ENCODE data around the gene RIBC2. TPM values are rescaled to one million over a fixed set of nuclear protein-coding genes. Genes with fewer than 3 reads are reported as not detected.

Gene RIBC2
- polyA plus RNA-seq, 2 of the 4 experiments (the other 2 are of a cell fraction): 3.0 to 3.8 TPM

GRCh38 chr22:45413368-45414211 is at the start of gene RIBC2, which contains the start of gene SMC1B (continued):
- TF ChIP-seq FOSL2 (IDR thresholded peaks at IDR 0.05): no peak
- no peak for TF ChIP-seq FOSL2 (CRISPR knock-in tag; IDR thresholded peaks at IDR 0.05)
- peak; percentile 72; the same call in 1 of the 2 replicates for TF ChIP-seq GATA3 (IDR thresholded peaks at IDR 0.05; ENCODE audit: borderline replicate concordance)
- no peak for TF ChIP-seq RCOR1 (IDR thresholded peaks at IDR 0.05; ENCODE audit: low read depth, low read length)
- peak; percentile 37; the same call in 1 of the 2 replicates for TF ChIP-seq NPAS2 (CRISPR knock-in tag; IDR thresholded peaks at IDR 0.05; ENCODE audit: borderline replicate concordance)
- TF ChIP-seq SMC3 (IDR thresholded peaks at IDR 0.05): no peak
- TF ChIP-seq HEYL (CRISPR knock-in tag; IDR thresholded peaks at IDR 0.05): 0 out of 2 replicates have a peak, but pooled peaks have one; percentile 52
- no peak for TF ChIP-seq MYC (IDR thresholded peaks at IDR 0.05; ENCODE audit: borderline replicate concordance, low read length)
- no peak for TF ChIP-seq EHMT2 (IDR thresholded peaks at IDR 0.05; ENCODE audit: low read depth)
- TF ChIP-seq, protein P1, sequence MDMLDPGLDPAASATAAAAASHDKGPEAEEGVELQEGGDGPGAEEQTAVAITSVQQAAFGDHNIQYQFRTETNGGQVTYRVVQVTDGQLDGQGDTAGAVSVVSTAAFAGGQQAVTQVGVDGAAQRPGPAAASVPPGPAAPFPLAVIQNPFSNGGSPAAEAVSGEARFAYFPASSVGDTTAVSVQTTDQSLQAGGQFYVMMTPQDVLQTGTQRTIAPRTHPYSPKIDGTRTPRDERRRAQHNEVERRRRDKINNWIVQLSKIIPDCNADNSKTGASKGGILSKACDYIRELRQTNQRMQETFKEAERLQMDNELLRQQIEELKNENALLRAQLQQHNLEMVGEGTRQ (IDR thresholded peaks at IDR 0.05): no peak
- TF ChIP-seq CHD4 (IDR thresholded peaks at IDR 0.05; ENCODE audit: borderline replicate concordance): no peak
- TF ChIP-seq RNF2 (IDR thresholded peaks at IDR 0.05; ENCODE audit: borderline replicate concordance, low read depth): peak; percentile 59; the same call in 1 of the 2 replicates
- peak in 1 of 2 experiments; percentile 48; a peak in 1 of 5 replicates for TF ChIP-seq JUN (IDR thresholded peaks at IDR 0.05)
- no peak for TF ChIP-seq NFE2L2 (conservative IDR thresholded peaks at IDR 0.05; ENCODE audit: low read length)
- TF ChIP-seq CHD2 (IDR thresholded peaks at IDR 0.05; ENCODE audit: low read length, partially characterized antibody): peak; percentile 93
- no peak for TF ChIP-seq MAZ (IDR thresholded peaks at IDR 0.05; ENCODE audit: borderline replicate concordance, low read depth, low read length)
- no peak for TF ChIP-seq ELK1 (IDR thresholded peaks at IDR 0.05; ENCODE audit: low read depth, low read length)
- TF ChIP-seq HES2 (IDR thresholded peaks at IDR 0.05): no peak
- no peak for TF ChIP-seq ZSCAN20 (CRISPR knock-in tag; IDR thresholded peaks at IDR 0.05)
- TF ChIP-seq TP53 (CRISPR knock-in tag; IDR thresholded peaks at IDR 0.05): peak; percentile 54
- no peak for TF ChIP-seq SREBF2 (IDR thresholded peaks at IDR 0.05)
- TF ChIP-seq HOXB13 (CRISPR knock-in tag; IDR thresholded peaks at IDR 0.05; ENCODE audit: low read depth): peak; percentile 52
- no peak for TF ChIP-seq TFCP2L1 (CRISPR knock-in tag; IDR thresholded peaks at IDR 0.05)
- no peak for TF ChIP-seq RAD21 (conservative IDR thresholded peaks at IDR 0.05 in 1 of 2, IDR thresholded peaks at IDR 0.05 in 1 of 2)
- TF ChIP-seq EHF (CRISPR knock-in tag; IDR thresholded peaks at IDR 0.05): no peak; the same call in 1 of the 2 replicates
- TF ChIP-seq CBX8 (IDR thresholded peaks at IDR 0.05): no peak
- TF ChIP-seq POLR2AphosphoS2 (conservative IDR thresholded peaks at IDR 0.05; ENCODE audit: low read length): no peak
- peak; percentile 99 for TF ChIP-seq MAX (IDR thresholded peaks at IDR 0.05)
- peak; percentile 100 for TF ChIP-seq E2F6 (IDR thresholded peaks at IDR 0.05; ENCODE audit: borderline replicate concordance, low read depth)
- no peak for TF ChIP-seq CEBPB (IDR thresholded peaks at IDR 0.05)
